HG03135 (cell line): ENCODE data around the gene KCNJ12.

Experiments used
- ATAC-seq: cut with Tn5 transposase; IDR thresholded peaks from one replicate; pipeline ENCODE4 v1.9.1; 2021; ENCODE audit warnings: mild to moderate bottlenecking, moderate library complexity; ENCODE audit not compliant: unreplicated experiment

The KCNJ12 gene

DNA sequence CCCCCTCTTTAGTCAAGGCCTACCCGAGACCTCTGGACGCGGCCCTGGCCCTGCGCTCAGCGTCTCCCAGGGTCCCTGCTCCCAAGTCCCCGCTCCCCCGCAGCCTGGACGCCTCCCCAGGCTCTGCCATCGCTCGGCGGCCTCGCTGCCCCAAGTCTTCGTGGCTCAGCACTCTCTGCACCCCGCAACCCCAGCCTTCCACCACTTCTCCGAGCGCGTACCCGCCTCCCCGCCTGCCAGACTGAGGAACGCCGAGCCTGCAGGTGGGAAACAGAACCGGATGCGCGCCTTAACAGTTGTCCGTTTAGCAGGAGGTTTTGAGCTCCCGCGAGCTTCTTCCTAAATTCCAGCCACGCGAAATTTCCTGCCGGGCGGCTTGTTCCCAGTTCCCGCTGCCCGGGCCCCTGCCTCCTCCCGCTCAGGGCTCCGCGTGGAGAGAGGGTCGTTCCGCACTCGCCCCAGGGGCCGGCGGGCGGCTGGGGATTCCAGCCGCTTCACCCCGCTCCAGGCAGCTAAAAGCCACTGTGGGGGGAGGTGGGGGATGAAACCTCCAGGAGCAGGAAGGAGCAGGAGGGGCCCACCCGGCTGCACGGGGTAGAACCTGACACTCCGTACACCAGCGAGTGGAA, 87.7 kb downstream of the KCNJ12 start:
- no peak for ATAC-seq

DNA sequence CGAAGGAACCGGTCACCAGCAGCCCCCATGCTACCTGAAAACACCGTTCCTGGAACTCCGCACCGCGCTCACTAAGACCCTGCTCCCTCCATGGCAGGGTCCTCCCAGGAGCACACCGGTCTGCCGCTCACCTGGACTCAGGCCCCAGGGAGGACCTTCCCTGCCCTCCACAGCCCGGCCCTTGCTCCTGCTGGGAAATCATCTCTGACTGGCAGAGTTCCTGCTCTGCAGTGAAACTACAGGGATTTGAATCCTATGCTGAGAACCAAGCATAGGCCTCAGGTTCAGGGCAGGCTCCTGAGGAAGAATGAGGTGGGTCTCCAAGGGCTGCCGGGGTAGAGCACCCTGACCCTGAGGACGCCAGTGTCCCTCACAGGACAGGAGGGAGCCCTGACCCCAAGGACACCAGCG, 88.5 kb downstream of the KCNJ12 start:
- ATAC-seq, result no peak

DNA sequence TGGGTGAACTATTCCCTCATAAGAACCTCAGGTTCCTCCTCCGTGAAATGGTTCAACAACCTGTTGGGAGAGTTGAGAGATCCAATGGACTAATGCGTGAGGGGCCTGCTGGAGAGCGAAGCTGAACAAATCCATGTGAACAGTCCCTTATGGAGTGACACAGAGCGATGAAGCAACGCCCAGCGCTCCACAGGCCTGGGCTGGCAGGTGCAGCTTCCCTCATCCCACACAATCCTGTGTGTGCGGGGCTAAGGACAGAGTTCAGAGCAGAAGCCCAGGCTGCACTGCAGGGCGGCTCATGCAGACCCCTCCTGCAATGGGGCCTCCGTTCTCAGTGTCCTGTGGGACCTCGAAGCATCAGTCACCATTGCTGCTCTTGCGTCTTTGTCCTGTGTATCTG, 90.4 kb downstream of the KCNJ12 start:
- ATAC-seq, result no peak

DNA sequence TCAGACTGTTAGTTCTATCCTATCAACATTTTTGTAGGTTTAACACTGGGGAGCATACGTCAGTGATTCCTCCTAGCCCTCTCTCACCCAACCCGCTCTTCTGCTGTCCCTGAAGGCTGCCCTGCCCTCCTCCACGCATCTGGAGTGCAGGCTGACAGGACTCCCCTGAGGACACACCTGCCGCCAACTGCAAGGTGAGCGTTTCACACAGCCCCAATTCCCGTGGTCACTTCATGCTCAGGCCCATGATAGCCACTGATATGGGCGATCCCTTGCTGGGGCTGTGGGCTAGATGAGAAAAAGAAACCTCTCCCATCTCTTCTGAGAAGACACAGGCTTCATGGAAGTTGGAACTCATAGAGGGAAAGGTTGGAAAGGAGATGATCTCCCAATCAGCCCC, 91.0 kb downstream of the KCNJ12 start:
- no peak for ATAC-seq

DNA sequence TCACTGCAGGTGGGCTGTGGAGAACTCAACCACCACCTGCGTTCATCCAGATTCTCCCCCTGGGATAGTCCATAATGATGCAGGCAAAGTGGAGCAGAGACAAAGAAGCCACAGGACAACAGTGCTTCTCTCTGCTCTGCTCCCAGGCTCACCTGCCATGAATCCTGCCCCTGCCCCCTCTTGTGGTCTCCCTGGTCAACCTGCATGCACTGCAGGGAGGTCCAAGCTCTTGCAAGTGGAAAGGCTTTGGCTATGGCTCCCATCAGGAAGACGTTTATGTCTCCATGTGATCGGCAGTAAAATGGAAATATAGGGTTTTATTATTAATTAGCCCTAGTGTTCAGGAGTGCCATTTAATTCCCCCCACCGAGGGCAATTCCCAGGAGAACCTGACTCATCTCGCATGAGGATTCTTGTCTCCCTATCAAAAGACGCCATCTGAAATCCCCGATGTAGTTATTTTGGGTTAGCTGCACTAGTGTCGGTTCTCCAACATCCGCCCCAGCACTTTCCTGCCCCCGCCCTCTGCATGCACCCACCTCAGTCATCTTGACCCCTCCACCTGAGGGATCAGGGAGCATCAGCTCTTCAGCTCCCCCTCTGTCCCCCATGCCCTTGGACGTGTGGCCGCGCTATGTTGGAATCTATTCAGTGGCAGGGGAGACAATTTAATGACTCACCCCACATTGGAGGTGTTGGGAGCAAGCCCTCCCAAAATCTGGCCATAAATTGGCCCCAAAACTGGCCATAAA, 91.8 kb downstream of the KCNJ12 start:
- no peak for ATAC-seq
